GM13976 (cell line): ENCODE data around the gene SRD5A1.
"Not testable (repeated sequence)": the region's sequence is repeated elsewhere in the genome, so short reads cannot be mapped to it uniquely, and the experiment has no call there.

Experiments used
- DNase-seq: peaks from one replicate; pipeline ENCODE4 v3.0.0; 2012; ENCODE audit warnings: low spot score
- CTCF ChIP-seq: IDR thresholded peaks from 2 replicates; pipeline ENCODE4 v1.5.1; 2012; ENCODE audit warnings: borderline replicate concordance, mild to moderate bottlenecking; ENCODE audit not compliant: insufficient read depth; ENCODE audit errors: extremely low read depth, missing control alignments, control extremely low read depth
- in situ Hi-C: fragments of 300-500 bp; cut with MboI; formaldehyde crosslinking; loops from one replicate; pipeline ENCODE4 v1.12.0; 2022; ENCODE audit warnings: low sequenced_read_pairs, mixed read lengths, inconsistent platforms; ENCODE audit not compliant: unreplicated experiment

The SRD5A1 gene

GRCh38 chr5:6660688-6661087, 27.4 kb downstream of the SRD5A1 start:
- in situ Hi-C loops, result no loop called here

GRCh38 chr5:6666762-6667161, 33.5 kb downstream of the SRD5A1 start:
- TF ChIP-seq CTCF, result no peak
- in situ Hi-C loops, result no loop called here

More at GRCh38 chr5:6660688-6661087, 27.4 kb downstream of the SRD5A1 start:
- peak; percentile 40 for DNase-seq
- no peak for TF ChIP-seq CTCF

GRCh38 chr5:6667648-6668047, 34.4 kb downstream of the SRD5A1 start:
- DNase-seq, result no peak
- no peak for TF ChIP-seq CTCF
- in situ Hi-C loops, result no loop called here

More at GRCh38 chr5:6666762-6667161, 33.5 kb downstream of the SRD5A1 start:
- no peak for DNase-seq

- DNase-seq, in situ Hi-C loops: not testable (repeated sequence)
Observed at GRCh38 chr5:6668717-6669116, 35.5 kb downstream of the SRD5A1 start.

GRCh38 chr5:6673031-6673430, 39.8 kb downstream of the SRD5A1 start:
- no peak for TF ChIP-seq CTCF
- in situ Hi-C loops, result no loop called here
- no peak for DNase-seq

- DNase-seq, result no peak
- TF ChIP-seq CTCF, result no peak
- in situ Hi-C loops, result no loop called here
Observed at GRCh38 chr5:6673963-6674362, 40.7 kb downstream of the SRD5A1 start.

- in situ Hi-C loops, result no loop called here
- TF ChIP-seq CTCF, result no peak
- no peak for DNase-seq
Observed at GRCh38 chr5:6674421-6674820, 41.2 kb downstream of the SRD5A1 start.
